GM12878 (cell line): Measurements from ENCODE around the gene PPP1R36. TPM values are rescaled to one million over a fixed set of nuclear protein-coding genes. Genes with fewer than 3 reads are reported as not detected.
A peak's percentile ranks its signal among the peaks of the same experiment; 100 is the strongest.

Experiments used
- ATAC-seq: fragments of 200-7000 bp; cut with Tn5 transposase; 3 replicates; pipeline ENCODE4 v1.9.1; 2020; ENCODE audit warnings: mild to moderate bottlenecking, moderate library complexity
- BruUV-seq: library from RNA; stranded (reverse); fragments of 400-500 nt; replicated peaks from 2 replicates; lab custom pipeline; 2021; lab: Mats Ljungman, UMichigan
- CTCF ChIA-PET: fragments of 300-600 bp; sonication (Branson Sonifier 250); formaldehyde crosslinking; extraction: SDS; loops from one replicate; lab custom pipeline; 2021; ENCODE audit warnings: inconsistent platforms; lab: Yijun Ruan, JAX
- POLR2A ChIA-PET: fragments of 350-600 bp; formaldehyde crosslinking; extraction: SDS; loops from one replicate; lab custom pipeline; 2021; ENCODE audit warnings: inconsistent platforms; lab: Charles Lee
- RAD21 ChIA-PET: fragments of 300-600 bp; sonication (Branson Sonifier 250); formaldehyde crosslinking; loops from one replicate; lab custom pipeline; 2023; ENCODE audit warnings: antibody characterized with exemption; ENCODE audit not compliant: unreplicated experiment; lab: Charles Lee
- SMC1A ChIA-PET: fragments of 300-600 bp; sonication (Branson Sonifier 250); formaldehyde crosslinking; loops from one replicate; lab custom pipeline; 2023; ENCODE audit not compliant: unreplicated experiment, uncharacterized antibody; lab: Charles Lee
- DNase-seq: peaks from one replicate; pipeline ENCODE4 v3.0.0-alpha.2; 2011; ENCODE audit warnings: low read depth, low spot score
- FAIRE-seq: peaks from 3 replicates; lab custom pipeline; 2011; peaks lifted over from hg19 to GRCh38; lab: Jason Lieb, UNC
- H2AFZ ChIP-seq: 2 replicates; pipeline ENCODE4 v1.6.0; 2011; ENCODE audit warnings: low read depth, low read length, control low read depth; ENCODE audit not compliant: control insufficient read depth
- H3K27ac ChIP-seq: 2 replicates; pipeline ENCODE4 v1.5.1; 2011; ENCODE audit warnings: control low read depth; ENCODE audit not compliant: control insufficient read depth, insufficient read depth
- H3K27me3 ChIP-seq, 2 experiments: replicated peaks in 1 of 2; 2 replicates each; pipeline versions ENCODE4 v1.6.0 to v1.6.1; 2011; ENCODE audit warnings: low read length in 1 of 2; ENCODE audit not compliant: control insufficient read depth in 2 of 2, insufficient read depth in 2 of 2
- H3K36me3 ChIP-seq, 2 experiments: 2 replicates each; pipeline ENCODE4 v1.5.1; 2011; ENCODE audit warnings: low read length in 1 of 2; ENCODE audit not compliant: control insufficient read depth in 2 of 2, insufficient read depth in 2 of 2
- H3K4me1 ChIP-seq: 2 replicates; pipeline ENCODE4 v1.6.1; 2011; ENCODE audit warnings: mild to moderate bottlenecking, low read length, moderate library complexity, mixed read lengths; ENCODE audit not compliant: control insufficient read depth, insufficient read depth
- H3K4me2 ChIP-seq: 2 replicates; pipeline ENCODE4 v1.6.0; 2011; ENCODE audit warnings: control low read depth; ENCODE audit not compliant: control insufficient read depth, insufficient read depth
- H3K4me3 ChIP-seq: fragments of 200-600 bp; sonication (generic); 2 replicates; pipeline ENCODE4 v1.5.1; 2016
- H3K79me2 ChIP-seq: 2 replicates; pipeline ENCODE4 v1.6.0; 2011; ENCODE audit warnings: low read length; ENCODE audit not compliant: control insufficient read depth, insufficient read depth
- H3K9ac ChIP-seq: 2 replicates; pipeline ENCODE4 v1.8.0; 2011; ENCODE audit warnings: low read length, control low read depth, mixed read lengths; ENCODE audit not compliant: control insufficient read depth, insufficient read depth
- H3K9me3 ChIP-seq: replicated peaks from 3 replicates; pipeline ENCODE4 v1.5.1; 2011; ENCODE audit warnings: mild to moderate bottlenecking, low read length; ENCODE audit not compliant: control insufficient read depth, insufficient read depth
- H4K20me1 ChIP-seq: 2 replicates; pipeline ENCODE4 v1.6.0; 2011; ENCODE audit not compliant: control insufficient read depth, insufficient read depth
- BACH1 ChIP-seq: fragments of 450-650 bp; IDR thresholded peaks from 2 replicates; pipeline ENCODE4 v1.6.1; 2017; ENCODE audit warnings: mild to moderate bottlenecking, borderline replicate concordance
- CBFB ChIP-seq: IDR thresholded peaks from 2 replicates; pipeline ENCODE4 v1.6.1; 2016; ENCODE audit warnings: antibody characterized with exemption, low read depth
- CBX3 ChIP-seq: fragments of 200-600 bp; sonication (generic); IDR thresholded peaks from 2 replicates; pipeline ENCODE4 v1.6.1; 2016; ENCODE audit warnings: low read depth, borderline replicate concordance
- CEBPZ ChIP-seq: fragments of 150-350 bp; IDR thresholded peaks from 2 replicates; pipeline ENCODE4 v1.6.1; 2016; ENCODE audit warnings: low read depth, low read length
- CHD2 ChIP-seq: IDR thresholded peaks from 2 replicates; pipeline ENCODE4 v1.6.1; 2011; ENCODE audit warnings: low read depth, low read length, improper control_type of control experiment, borderline replicate concordance
- CREB1 ChIP-seq: IDR thresholded peaks from 2 replicates; pipeline ENCODE4 v1.6.1; 2012; ENCODE audit warnings: low read depth, mild to moderate bottlenecking, inconsistent platforms
- EGR1 ChIP-seq, 2 experiments: IDR thresholded peaks; 1 replicate in 1 of 2; 2 replicates in 1 of 2; pipeline ENCODE4 v1.6.1; 2011 to 2012; ENCODE audit warnings: low read depth in 2 of 2, low read length in 2 of 2, borderline replicate concordance in 1 of 2, mild to moderate bottlenecking in 1 of 2, moderate library complexity in 1 of 2
- HCFC1 ChIP-seq: fragments of 150-350 bp; IDR thresholded peaks from 2 replicates; pipeline ENCODE4 v1.6.1; 2014; ENCODE audit warnings: low read length
- IKZF2 ChIP-seq, 2 experiments: fragments of 450-650 bp; IDR thresholded peaks; 2 replicates each; pipeline ENCODE4 v1.6.1; 2017; ENCODE audit warnings: mild to moderate bottlenecking in 2 of 2, moderate library complexity in 2 of 2
- KLF5 ChIP-seq: fragments of 450-650 bp; IDR thresholded peaks from 2 replicates; pipeline ENCODE4 v1.6.1; 2014; ENCODE audit warnings: mild to moderate bottlenecking; ENCODE audit not compliant: partially characterized antibody
- MAX ChIP-seq: IDR thresholded peaks from 2 replicates; pipeline ENCODE4 v1.6.1; 2012; ENCODE audit warnings: low read depth, low read length, improper control_type of control experiment
- NFYB ChIP-seq: IDR thresholded peaks from 2 replicates; pipeline ENCODE4 v1.6.1; 2011; ENCODE audit warnings: low read depth, mild to moderate bottlenecking, low read length, improper control_type of control experiment, moderate library complexity; ENCODE audit not compliant: insufficient read depth
- PBX3 ChIP-seq: IDR thresholded peaks from 2 replicates; pipeline ENCODE4 v1.6.1; 2011; ENCODE audit warnings: mild to moderate bottlenecking, low read depth, low read length, moderate library complexity; ENCODE audit not compliant: insufficient replicate concordance
- SPI1 ChIP-seq: IDR thresholded peaks from 2 replicates; pipeline ENCODE4 v1.6.1; 2011; ENCODE audit warnings: low read depth, mild to moderate bottlenecking, low read length, moderate library complexity, borderline replicate concordance; ENCODE audit not compliant: insufficient read depth
- TAF1 ChIP-seq: IDR thresholded peaks from 2 replicates; pipeline ENCODE4 v1.6.1; 2011; ENCODE audit warnings: mild to moderate bottlenecking, low read depth, low read length, borderline replicate concordance
- TCF3 ChIP-seq: IDR thresholded peaks from 2 replicates; pipeline ENCODE4 v1.6.1; 2012; ENCODE audit warnings: low read depth, mild to moderate bottlenecking, low read length, borderline replicate concordance; ENCODE audit not compliant: insufficient read depth
- WGBS: methylation state at CpG from one replicate; pipeline ENCODE4 v1.1.6; 2016; ENCODE audit warnings: low lambda C conversion rate; ENCODE audit not compliant: insufficient replicate concordance, insufficient coverage; ENCODE audit errors: missing lambda C conversion rate; 5-methylcytosine and 5-hydroxymethylcytosine counted together
- in situ Hi-C: fragments of 300-500 bp; cut with MboI; formaldehyde crosslinking; loops from 9 replicates; pipeline ENCODE4 v1.14.3; 2018; ENCODE audit warnings: mixed read lengths
- intact Hi-C: fragments of 100-400 bp; cut with micrococcal nuclease; formaldehyde crosslinking; loops from one replicate; pipeline ENCODE4 v1.14.2; 2022; ENCODE audit not compliant: unreplicated experiment
- polyA plus RNA-seq, 11 experiments: library from polyadenylated mRNA; depleted of rRNA in 4 of 11; unstranded in 6 of 11; stranded (reverse) in 5 of 11; fragments of >200 nt; fragmentation: Nextera tagmentation in 4 of 11; fragmentation: Illumina TruSeq in 1 of 11; extraction: Ambion mirVana in 4 of 11; extraction: Trizol in 1 of 11; gene quantifications; 1 replicate in 1 of 11; 2 replicates in 10 of 11; pipeline versions ENCODE4 v1.2.1 to v1.2.3, GENCODE V29; 2011 to 2016; ENCODE audit warnings: inconsistent platforms in 2 of 11, missing spikeins in 2 of 11, low read depth in 1 of 11
- total RNA-seq, 4 experiments: library from RNA; depleted of rRNA in 3 of 4; stranded (reverse); fragments of >200 nt in 3 of 4; fragmentation: Illumina TruSeq in 1 of 4; extraction: Trizol in 1 of 4; gene quantifications; 2 replicates each; pipeline versions ENCODE4 v1.2.1 to v1.2.3, GENCODE V29; 2013 to 2021

PPP1R36 gene
- total and polyA plus RNA-seq, 10 of the 15 experiments (the other 5 are each of a cell fraction or from before 2014, with no cell fraction given) = 0.12 to 0.13 TPM; not detected in 8

- in situ Hi-C loops = no loop called here
- Histone ChIP-seq H3K4me2 (peak within 1 kb of the TSS; percentile 88), H3K79me2 (no peaks in the 10 kb centered on the region), H3K4me3 (peak within 1 kb of the TSS; percentile 85), H3K4me1 (peaks cover 4% of the 10 kb centered on the region; the same call in 1 of the 2 replicates), H3K9me3 (peaks cover 15% of the 10 kb centered on the region; the same call in 2 of the 3 replicates), H3K27ac (peak within 1 kb of the TSS; percentile 8; the same call in 1 of the 2 replicates), H2AFZ (peak within 1 kb of the TSS; percentile 93), H3K36me3 (no peaks in the 10 kb centered on the region), H3K9ac (peak within 1 kb of the TSS; percentile 61; the same call in 1 of the 2 replicates), H4K20me1 (no peaks in the 10 kb centered on the region), H3K27me3 (peaks cover 6 to 9% of the 10 kb centered on the region in 2 experiments)
- POLR2A ChIA-PET = interaction anchor here (0.6 to 1.0 kb wide), 6 partner anchors 18 to 113 kb away, joined by 3 to 4 read pairs (median 4); no protein-coding TSS in a partner anchor
- SMC1A ChIA-PET = interaction anchor here (0.6 to 0.7 kb wide), 2 partner anchors 228 to 349 kb away, joined by 3 read pairs; no protein-coding TSS in a partner anchor
- CTCF ChIA-PET = interaction anchor here (0.7 to 1.5 kb wide), 11 partner anchors 9 to 546 kb away, joined by 3 to 12 read pairs (median 3); no protein-coding TSS in a partner anchor
- FAIRE-seq = peak; percentile 92
- WGBS = 30% methylated on average over 74 of the region's 79 CpGs
- BruUV-seq = no TSS peak
- DNase-seq = peak; percentile 89
- RAD21 ChIA-PET = interaction anchor here (0.6 to 1.2 kb wide), 5 partner anchors 96 to 415 kb away, joined by 3 to 6 read pairs (median 4); no protein-coding TSS in a partner anchor
- intact Hi-C loops = loop anchor here (1.0 to 5.0 kb wide), 4 partner anchors 36 to 222 kb away; partner anchors contain the start of gene ZBTB1
- peak; percentile 98 for ATAC-seq
- TF ChIP-seq HCFC1 (peak; percentile 14; the same call in 1 of the 2 replicates), MAX (no peak), CEBPZ (0 out of 2 replicates have a peak, but pooled peaks have one; percentile 24), BACH1 (no peak), PBX3 (peak; percentile 94), CREB1 (peak; percentile 91), SPI1 (0 out of 2 replicates have a peak, but pooled peaks have one; percentile 22), TAF1 (peak; percentile 56; the same call in 1 of the 2 replicates), IKZF2 (IDR thresholded peaks at IDR 0.05) (peak in 1 of 2 experiments; percentile 56; a peak in 2 of 4 replicates), EGR1 (IDR thresholded peaks at IDR 0.05; ENCODE audit: borderline replicate concordance in 1 of 2, low read depth in 2 of 2, low read length in 2 of 2) (peak in 1 of 2 experiments; percentile 27; a peak in 1 of 3 replicates), TCF3 (peak; percentile 58; the same call in 1 of the 2 replicates), CBX3 (no peak), NFYB (peak; percentile 79), CHD2 (peak; percentile 43; the same call in 1 of the 2 replicates), CBFB (peak; percentile 43; the same call in 1 of the 2 replicates), KLF5 (peak; percentile 56)
Observed at GRCh38 chr14:64540208-64541202, 9.3 kb upstream of the PPP1R36 start, which contains the start of gene HSPA2. TSS of gene HSPA2 (plus strand) at chr14:64540741. CDS start at chr14:64540850, 109 bp downstream.
